LNCAP (cell line): Measurements from ENCODE around the gene RAB11FIP3.

Experiments used
- TF ChIP-seq, protein P1 (sequence below): fragments of 450-650 bp; IDR thresholded peaks from 2 replicates; pipeline ENCODE4 v1.5.1; 2017; ENCODE audit warnings: mild to moderate bottlenecking

Gene RAB11FIP3

DNA sequence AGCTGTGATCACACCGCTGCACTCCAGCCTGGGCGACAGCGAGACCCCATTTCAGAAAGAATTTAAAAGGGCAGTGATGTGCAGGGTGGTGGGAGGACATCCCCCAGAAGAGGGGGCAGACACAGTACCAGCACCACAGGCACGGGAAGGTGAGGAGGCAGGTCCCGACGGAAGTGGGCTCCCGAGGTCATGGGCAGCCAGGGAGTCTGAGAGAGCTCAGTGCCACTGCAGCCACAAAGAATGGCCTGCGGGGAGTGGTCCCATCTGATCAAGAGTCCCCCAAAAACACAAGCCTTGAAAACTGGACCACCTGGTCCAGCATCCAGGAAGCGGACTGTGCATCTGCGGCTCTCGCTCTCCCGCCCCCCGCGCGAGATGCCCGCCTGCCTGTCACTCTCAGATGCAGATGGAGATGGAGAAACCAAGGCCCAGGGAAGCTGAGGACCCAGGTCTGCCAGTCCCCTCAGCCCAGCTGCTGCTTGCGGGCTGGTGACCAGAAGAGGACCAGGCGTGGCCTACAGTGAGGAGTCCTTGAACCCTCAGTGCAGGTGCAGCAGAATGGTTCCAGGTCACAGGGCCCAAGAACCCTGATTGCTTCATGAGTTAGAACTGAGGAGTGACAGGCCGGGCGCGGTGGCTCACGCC lies 97.8 kb downstream of the RAB11FIP3 start:
- TF ChIP-seq, protein P1, sequence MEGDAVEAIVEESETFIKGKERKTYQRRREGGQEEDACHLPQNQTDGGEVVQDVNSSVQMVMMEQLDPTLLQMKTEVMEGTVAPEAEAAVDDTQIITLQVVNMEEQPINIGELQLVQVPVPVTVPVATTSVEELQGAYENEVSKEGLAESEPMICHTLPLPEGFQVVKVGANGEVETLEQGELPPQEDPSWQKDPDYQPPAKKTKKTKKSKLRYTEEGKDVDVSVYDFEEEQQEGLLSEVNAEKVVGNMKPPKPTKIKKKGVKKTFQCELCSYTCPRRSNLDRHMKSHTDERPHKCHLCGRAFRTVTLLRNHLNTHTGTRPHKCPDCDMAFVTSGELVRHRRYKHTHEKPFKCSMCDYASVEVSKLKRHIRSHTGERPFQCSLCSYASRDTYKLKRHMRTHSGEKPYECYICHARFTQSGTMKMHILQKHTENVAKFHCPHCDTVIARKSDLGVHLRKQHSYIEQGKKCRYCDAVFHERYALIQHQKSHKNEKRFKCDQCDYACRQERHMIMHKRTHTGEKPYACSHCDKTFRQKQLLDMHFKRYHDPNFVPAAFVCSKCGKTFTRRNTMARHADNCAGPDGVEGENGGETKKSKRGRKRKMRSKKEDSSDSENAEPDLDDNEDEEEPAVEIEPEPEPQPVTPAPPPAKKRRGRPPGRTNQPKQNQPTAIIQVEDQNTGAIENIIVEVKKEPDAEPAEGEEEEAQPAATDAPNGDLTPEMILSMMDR, result no peak

DNA sequence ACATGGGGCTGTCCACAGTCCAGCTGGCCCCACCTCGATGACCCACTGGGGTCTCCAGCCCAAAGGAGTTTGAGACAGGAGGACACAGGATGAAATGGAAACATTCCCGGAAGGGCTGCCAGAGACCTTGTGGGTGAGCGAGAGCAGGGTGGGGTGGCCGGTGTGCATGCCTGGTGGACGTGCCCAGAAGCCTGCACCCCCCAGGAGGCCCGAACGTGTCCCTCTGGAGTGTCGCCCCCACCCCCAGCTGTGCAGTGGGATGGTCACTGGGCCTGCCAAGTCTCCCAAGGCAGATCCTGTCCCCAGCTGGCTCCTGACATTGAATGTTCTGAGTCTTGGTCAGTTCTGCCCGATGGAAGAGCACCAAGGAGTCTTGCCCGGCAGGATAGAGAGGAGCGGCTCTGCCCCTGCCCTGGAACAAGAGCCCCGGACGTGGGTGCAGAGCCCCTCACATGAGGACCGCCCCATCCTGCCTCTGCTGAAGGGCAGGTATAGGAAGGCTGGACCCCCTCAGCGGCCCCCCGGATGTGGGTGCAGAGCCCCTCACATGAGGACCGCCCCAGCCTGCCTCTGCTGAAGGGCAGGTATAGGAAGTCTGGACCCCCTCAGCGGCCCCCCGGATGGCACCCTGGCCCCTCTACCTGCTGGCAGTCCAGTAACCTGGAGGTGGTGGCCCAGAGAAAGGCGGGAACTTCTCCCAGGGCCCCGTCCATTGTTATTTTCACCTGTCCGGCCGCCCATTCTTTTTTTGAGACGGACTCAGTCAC lies 99.0 kb downstream of the RAB11FIP3 start:
- TF ChIP-seq, protein P1, result no peak

- TF ChIP-seq, protein P1, result no peak
Observed at GRCh38 chr16:525123-525519, 99.7 kb downstream of the RAB11FIP3 start.

DNA sequence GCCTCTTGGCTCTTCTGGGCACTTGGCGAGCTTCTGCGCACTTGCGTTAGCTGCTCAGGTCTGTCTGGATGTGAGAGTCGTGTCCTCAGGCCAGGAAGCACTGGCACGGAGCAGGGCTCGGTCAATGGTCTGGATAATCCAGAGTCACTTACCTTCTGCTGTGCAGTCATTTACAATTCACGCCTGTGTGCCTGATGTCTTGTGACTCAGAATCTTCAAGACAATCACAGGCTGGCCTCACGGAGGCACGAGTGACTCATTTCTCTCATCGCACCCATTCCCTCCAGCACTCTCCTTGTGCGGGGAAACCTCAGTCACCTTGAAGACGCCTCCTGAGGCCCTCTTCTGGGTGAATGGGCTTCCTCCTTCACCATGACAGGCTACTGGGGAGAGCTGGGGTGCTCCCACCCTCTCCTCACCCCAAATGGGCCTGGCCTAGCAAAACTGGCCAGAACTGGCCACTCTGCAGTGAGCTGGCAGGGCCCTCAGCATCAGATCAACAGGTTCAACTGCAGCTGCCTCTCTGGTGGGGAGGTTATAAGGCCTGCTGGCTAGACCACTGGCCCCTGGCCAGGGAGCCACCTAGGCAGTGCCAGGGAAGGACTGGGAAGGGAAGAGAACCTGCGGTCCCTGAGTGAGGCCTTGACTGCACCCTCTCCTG lies 100.2 kb downstream of the RAB11FIP3 start:
- TF ChIP-seq, protein P1, result no peak

DNA sequence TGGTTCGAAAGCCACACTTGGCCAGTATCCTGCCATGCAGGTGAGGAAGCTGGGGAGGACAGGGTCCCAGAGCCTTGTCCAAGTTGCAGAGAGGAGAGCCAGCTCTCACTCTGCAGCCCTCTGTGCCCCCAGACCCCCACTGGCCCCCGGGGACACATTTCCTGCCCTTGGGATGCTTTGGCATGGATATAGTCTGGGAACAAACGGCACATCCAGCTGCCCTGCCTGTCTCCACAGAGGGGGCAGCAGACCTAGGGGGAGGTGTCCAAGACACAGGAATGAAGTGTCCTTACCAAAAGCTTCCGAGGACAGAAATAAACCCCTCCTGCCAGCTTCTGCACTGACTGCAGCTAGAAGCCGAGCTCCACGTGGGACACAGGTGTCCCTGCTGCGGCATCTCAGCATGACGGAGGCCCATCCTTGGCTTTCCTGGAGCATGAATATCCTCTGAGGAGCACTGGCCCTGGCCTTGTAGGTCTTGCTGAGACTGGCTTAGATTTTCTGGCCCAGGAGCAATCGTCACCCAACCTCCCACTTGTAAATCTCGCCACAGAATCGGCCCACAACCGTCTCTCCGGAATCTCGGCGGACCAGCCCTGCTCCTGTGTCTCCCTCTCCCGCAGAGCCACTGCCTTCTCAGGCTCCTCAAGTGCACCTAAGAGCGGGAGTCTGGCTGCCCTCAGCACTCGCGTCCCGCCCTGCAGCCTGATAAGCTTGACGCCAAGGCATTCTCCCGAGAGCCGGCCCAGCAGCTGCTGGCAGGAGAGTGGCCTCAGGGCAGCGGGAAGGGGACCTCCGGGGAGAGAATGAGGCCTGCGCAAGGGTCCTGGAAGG lies 100.9 kb downstream of the RAB11FIP3 start:
- TF ChIP-seq, protein P1, result no peak

DNA sequence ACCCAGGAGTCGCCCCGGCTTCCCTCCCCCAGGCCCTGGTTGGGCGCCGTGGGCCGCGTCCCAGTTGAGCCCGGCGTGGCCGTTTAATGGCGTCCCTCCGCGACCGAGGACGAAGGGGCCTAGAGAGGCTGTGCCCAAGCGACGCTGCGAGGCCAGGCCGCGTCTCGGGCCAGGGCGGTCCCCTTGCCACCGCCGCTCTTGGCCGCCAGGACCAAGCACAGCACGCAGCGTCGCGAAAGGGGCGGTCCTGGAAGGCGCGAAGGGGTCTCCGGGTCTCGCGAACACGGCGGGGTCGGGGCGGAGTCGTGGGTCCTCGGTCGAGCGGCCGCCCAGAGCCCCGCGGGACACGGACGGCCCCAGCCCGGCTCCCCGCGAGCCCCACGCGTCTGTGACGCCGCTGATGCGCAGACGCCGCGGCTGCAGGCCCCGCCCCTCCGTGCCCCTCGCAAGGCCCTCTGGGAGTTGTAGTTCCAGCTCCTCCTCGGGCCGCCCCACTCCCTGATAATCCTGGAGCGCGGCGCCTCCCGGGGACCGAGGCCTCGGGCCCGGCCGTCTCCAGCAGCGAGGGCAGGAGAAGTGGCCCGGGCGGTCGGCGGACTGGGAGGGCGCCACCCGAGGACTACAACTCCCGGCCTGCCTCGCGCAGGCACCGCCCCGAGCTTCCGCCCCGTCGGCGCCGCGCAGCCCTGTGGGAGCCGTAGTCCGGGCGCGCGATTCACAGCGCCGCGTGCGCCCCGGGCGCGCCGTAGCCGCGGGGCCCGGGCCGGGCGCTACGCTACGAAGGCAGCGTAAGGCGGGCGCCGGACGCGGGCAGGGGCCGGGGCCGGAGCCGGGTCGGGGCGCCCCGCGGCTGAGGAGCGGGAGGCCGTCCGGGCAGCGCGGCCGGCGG lies 101.8 kb downstream of the RAB11FIP3 start, which contains the start of gene CAPN15:
Gene CAPN15, plus strand, starts transcription at position 698 of the 889 bp plus-strand sequence. CDS start 19,127 bp downstream, outside the sequence.
- TF ChIP-seq, protein P1, result no peak
